ENCODE results near the gene SGSM2. TPM values are rescaled to one million over a fixed set of nuclear protein-coding genes. Genes with fewer than 3 reads are reported as not detected.
A peak's percentile ranks its signal among the peaks of the same experiment; 100 is the strongest.

Gene SGSM2
- total RNA-seq, 2 donors from 2014 or later: 20.9 to 31.4 TPM

GRCh38 chr17:2338315-2338657, 985 bp downstream of the SGSM2 start:
- Histone ChIP-seq H3K36me3 (peaks cover 26% of the 10 kb centered on the region), H3K4me1 (peaks cover 0 to 24% of the 10 kb centered on the region in 2 donors), H3K27ac (peak overlapping the region; percentile 86 to 87), H3K27me3 (no peaks in the 10 kb centered on the region), H3K9me3 (no peaks in the 10 kb centered on the region), H3K4me3 (peak overlapping the region; percentile 65 to 91)
- DNase-seq (ENCODE audit: low spot score): no peak
- no peak for TF ChIP-seq CTCF (IDR thresholded peaks at IDR 0.05)

DNA sequence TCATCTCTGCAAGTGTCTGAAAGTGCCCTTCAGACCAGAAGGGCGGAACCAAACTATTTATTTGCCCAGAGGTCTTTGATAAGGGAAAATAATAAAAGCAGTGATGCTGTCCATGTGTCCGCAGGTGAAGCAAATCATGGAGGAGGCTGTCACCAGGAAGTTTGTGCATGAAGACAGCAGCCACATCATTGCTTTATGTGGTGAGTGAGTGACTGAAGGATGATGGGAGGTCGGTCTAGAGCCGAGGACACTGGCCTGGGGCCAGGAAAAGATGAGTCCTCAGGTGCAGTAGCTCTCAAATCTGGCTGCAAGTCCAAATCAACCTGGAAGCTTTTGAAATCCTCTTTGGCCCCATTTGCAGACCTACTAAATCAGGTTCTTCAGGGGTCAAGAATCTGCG, 6.1 kb downstream of the SGSM2 start:
- DNase-seq (ENCODE audit: low spot score): no peak
- Histone ChIP-seq H3K9me3 (no peaks in the 10 kb centered on the region), H3K4me1 (peaks cover 0 to 11% of the 10 kb centered on the region in 2 donors), H3K27ac (no peak overlapping the region), H3K4me3 (no peak overlapping the region), H3K36me3 (peaks cover 16% of the 10 kb centered on the region), H3K27me3 (no peaks in the 10 kb centered on the region)
- no peak for TF ChIP-seq CTCF (IDR thresholded peaks at IDR 0.05)

- DNase-seq (ENCODE audit: low spot score): no peak
- Histone ChIP-seq H3K4me1 (peaks cover 0 to 13% of the 10 kb centered on the region in 2 donors), H3K4me3 (no peak overlapping the region), H3K27me3 (no peaks in the 10 kb centered on the region), H3K36me3 (peaks cover 16% of the 10 kb centered on the region), H3K9me3 (no peaks in the 10 kb centered on the region), H3K27ac (no peak overlapping the region)
- TF ChIP-seq CTCF (IDR thresholded peaks at IDR 0.05): no peak
These were observed 7.2 kb downstream of the SGSM2 start for GRCh38 chr17:2344528-2344927.

GRCh38 chr17:2346475-2346874, 9.2 kb downstream of the SGSM2 start:
- Histone ChIP-seq H3K27ac (no peak overlapping the region), H3K4me1 (peaks cover 0 to 13% of the 10 kb centered on the region in 2 donors)
- TF ChIP-seq CTCF (IDR thresholded peaks at IDR 0.05): no peak

GRCh38 chr17:2347805-2348685, 10.7 kb downstream of the SGSM2 start:
- Histone ChIP-seq H3K36me3 (peaks cover 10% of the 10 kb centered on the region), H3K27me3 (no peaks in the 10 kb centered on the region), H3K9me3 (no peaks in the 10 kb centered on the region), H3K27ac (peak overlapping the region in 1 of 2 donors; percentile 46), H3K4me3 (no peak overlapping the region), H3K4me1 (peaks cover 0 to 13% of the 10 kb centered on the region in 2 donors)
- no peak for DNase-seq (ENCODE audit: low spot score)
- TF ChIP-seq CTCF (IDR thresholded peaks at IDR 0.05): no peak

More at GRCh38 chr17:2346475-2346874, 9.2 kb downstream of the SGSM2 start:
- H3K27me3 ChIP-seq: no peaks in the 10 kb centered on the region
- no peak overlapping the region for H3K4me3 ChIP-seq
- H3K36me3 ChIP-seq: peaks cover 16% of the 10 kb centered on the region
- no peaks in the 10 kb centered on the region for H3K9me3 ChIP-seq
- DNase-seq (ENCODE audit: low spot score): no peak

All from right atrium auricular region (tissue), 2 donors.